Stomach smooth muscle (tissue), 2 donors: Measurements from ENCODE around the gene NAA60.

Source experiments
- H3K27ac ChIP-seq: one replicate; pipeline ENCODE4 v1.7.0; 2013; ENCODE audit warnings: mild to moderate bottlenecking, low read length, inconsistent platforms
- H3K27me3 ChIP-seq, 2 donors: one replicate each; pipeline ENCODE4 v1.7.0; 2013; ENCODE audit warnings: low read length in 2 of 2; ENCODE audit not compliant: insufficient read depth in 2 of 2, control insufficient read depth in 1 of 2
- H3K36me3 ChIP-seq, 2 donors: one replicate each; pipeline ENCODE4 v1.7.0; 2013; ENCODE audit warnings: low read length in 2 of 2; ENCODE audit not compliant: control insufficient read depth in 2 of 2, insufficient read depth in 2 of 2
- H3K4me1 ChIP-seq: one replicate; pipeline ENCODE4 v1.7.0; 2013; ENCODE audit warnings: low read length; ENCODE audit not compliant: control insufficient read depth, insufficient read depth
- H3K4me3 ChIP-seq, 2 donors: one replicate each; pipeline ENCODE4 v1.7.0; 2013; ENCODE audit warnings: low read length in 2 of 2
- H3K9ac ChIP-seq, 2 donors: one replicate each; pipeline ENCODE4 v1.7.0; 2013; ENCODE audit warnings: low read length in 2 of 2, mild to moderate bottlenecking in 1 of 2
- H3K9me3 ChIP-seq, 2 donors: one replicate each; pipeline ENCODE4 v1.7.0; 2013; ENCODE audit warnings: low read length in 2 of 2; ENCODE audit not compliant: control insufficient read depth in 2 of 2
- donor health status: healthy.
- donor health status: Pancreatic carcinoma.

Gene NAA60

DNA sequence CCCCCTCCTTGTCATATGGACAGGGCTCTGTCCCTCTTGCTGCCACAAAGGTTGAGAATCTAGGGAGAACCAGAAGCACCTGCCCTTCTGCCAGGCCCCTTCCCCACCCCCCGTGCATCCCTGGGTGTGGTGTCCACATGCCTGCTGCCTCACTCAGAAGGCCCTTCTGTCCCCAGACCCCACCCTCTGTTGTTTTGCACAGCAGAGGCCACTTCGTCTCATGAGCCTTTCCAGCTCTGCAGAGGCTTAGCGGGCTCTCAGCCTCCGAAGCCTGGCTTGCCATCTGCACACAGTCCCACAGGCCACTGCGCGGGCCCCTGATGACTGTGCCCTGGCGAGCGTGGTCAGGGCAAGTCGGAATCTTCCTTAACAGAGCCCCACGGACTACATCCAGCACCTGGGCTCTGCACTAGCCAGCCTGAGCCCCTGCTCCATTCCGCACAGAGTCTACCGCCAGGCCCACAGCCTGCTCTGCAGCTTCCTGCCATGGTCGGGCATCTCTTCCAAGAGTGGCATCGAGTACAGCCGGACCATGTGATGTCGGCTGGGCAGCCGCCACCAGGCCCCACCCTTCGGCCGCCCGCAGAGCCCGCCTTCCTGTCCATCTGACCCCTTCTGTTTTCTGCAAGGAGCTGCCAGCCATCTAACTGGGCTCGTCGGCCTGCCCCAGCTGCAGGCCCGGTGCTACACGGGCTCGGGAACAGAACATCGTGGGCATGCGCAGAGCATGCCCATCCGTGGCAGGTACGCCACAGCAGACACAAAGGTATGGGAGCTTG lies 41.0 kb downstream of the NAA60 start:
- Histone ChIP-seq H3K4me3 (no peak overlapping the region), H3K27me3 (no peaks in the 10 kb centered on the region), H3K4me1 (peaks cover 1% of the 10 kb centered on the region), H3K9ac (no peak overlapping the region), H3K27ac (no peak overlapping the region), H3K9me3 (no peaks in the 10 kb centered on the region), H3K36me3 (peaks cover 45 to 52% of the 10 kb centered on the region in 2 donors)

DNA sequence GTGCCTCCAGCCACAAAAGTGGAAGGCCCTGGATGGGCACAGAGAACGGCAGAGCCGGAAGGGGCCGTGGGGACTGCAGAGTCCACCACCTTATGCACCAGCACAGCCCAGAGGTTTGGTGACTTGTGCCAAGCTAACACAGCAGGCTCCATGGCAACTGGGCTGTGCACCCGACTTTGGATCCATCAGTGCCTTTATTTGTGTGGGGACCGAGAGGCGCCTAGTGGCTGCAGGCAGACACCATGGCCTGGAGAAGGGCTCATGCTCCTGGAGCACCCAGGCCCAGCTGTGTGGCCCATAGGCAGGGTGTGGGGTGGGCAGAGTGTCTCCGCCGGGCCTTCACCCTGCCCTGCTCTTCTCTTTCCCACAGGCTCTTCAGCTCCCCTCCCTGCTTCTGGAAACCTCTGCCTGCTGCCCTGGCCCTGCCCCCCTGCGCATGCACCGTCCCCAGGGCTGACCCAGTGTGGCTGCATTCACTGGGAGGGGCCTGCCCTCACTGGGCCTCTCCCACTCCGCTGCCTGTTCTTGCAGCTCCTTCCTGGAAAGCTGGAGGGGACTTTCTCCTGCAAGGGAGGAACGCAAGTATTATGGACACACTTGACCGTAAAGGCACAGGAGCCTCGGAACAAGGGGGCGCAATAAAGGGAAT lies 41.7 kb downstream of the NAA60 start:
- H3K4me1 ChIP-seq, result no peaks in the 10 kb centered on the region
- H3K27me3 ChIP-seq, result no peaks in the 10 kb centered on the region
- no peak overlapping the region for H3K9ac ChIP-seq
- peaks cover 40 to 46% of the 10 kb centered on the region in 2 donors for H3K36me3 ChIP-seq
- H3K27ac ChIP-seq, result no peak overlapping the region
- H3K4me3 ChIP-seq, result no peak overlapping the region
- H3K9me3 ChIP-seq, result no peaks in the 10 kb centered on the region

- peaks cover 40 to 45% of the 10 kb centered on the region in 2 donors for H3K36me3 ChIP-seq
- no peak overlapping the region for H3K4me3 ChIP-seq
- no peaks in the 10 kb centered on the region for H3K4me1 ChIP-seq
- H3K9me3 ChIP-seq, result no peaks in the 10 kb centered on the region
- no peak overlapping the region for H3K9ac ChIP-seq
- H3K27ac ChIP-seq, result no peak overlapping the region
- no peaks in the 10 kb centered on the region for H3K27me3 ChIP-seq
Measured at GRCh38 chr16:3485821-3486505, 42.5 kb downstream of the NAA60 start.

GRCh38 chr16:3486506-3487215 lies 43.2 kb downstream of the NAA60 start:
- Histone ChIP-seq H3K4me1 (no peaks in the 10 kb centered on the region), H3K9ac (no peak overlapping the region), H3K36me3 (peaks cover 39 to 40% of the 10 kb centered on the region in 2 donors), H3K4me3 (no peak overlapping the region), H3K27ac (no peak overlapping the region), H3K9me3 (no peaks in the 10 kb centered on the region), H3K27me3 (no peaks in the 10 kb centered on the region)

DNA sequence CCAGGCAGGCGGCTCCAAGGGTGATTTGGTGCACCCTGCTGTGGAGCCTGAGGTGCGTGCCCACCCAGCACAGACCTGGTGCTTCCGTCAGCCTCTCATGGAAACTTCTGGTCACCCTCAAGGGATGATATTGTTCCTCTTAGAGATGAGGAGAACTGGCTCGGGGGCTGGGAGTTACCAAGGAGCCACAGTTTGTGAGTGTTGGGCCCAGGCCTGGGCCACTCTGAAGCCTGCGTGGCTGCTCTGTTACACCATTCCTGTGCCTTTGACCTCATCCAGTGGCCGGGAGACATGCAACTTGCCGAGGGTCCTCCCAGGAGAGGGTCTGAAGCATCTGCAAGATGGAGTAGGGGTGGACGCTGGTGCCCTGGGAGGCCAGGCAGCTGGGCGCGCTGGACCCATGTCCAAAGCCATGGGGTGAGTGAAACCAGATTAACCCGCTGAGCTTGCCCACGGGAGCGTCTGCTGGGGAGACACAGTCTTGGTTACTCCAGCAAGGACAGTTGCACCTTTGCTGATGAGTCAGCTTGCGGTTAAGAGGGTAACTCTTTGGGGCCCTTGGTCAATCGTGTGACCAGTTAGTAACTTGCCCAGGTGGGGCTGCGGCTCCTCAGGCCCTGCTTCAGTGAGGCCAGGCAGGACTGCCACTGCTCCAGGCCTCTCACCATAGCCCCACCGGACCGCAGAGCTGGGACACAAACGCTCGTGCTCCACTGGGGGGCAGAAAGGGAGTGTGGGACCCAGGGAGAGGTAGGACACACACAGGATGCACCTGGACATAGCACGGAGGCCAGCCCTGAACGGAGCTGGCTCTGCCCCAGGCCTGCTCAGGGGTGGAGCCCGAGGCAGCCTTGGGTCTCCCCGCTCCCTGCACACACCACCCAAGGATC lies 44.3 kb downstream of the NAA60 start:
- no peaks in the 10 kb centered on the region for H3K9me3 ChIP-seq
- no peak overlapping the region for H3K4me3 ChIP-seq
- H3K27me3 ChIP-seq, result no peaks in the 10 kb centered on the region
- no peaks in the 10 kb centered on the region for H3K4me1 ChIP-seq
- no peak overlapping the region for H3K9ac ChIP-seq
- H3K27ac ChIP-seq, result no peak overlapping the region
- peaks cover 31 to 34% of the 10 kb centered on the region in 2 donors for H3K36me3 ChIP-seq

- Histone ChIP-seq H3K36me3 (peaks cover 20 to 25% of the 10 kb centered on the region in 2 donors), H3K27ac (no peak overlapping the region), H3K27me3 (no peaks in the 10 kb centered on the region), H3K9ac (no peak overlapping the region), H3K9me3 (no peaks in the 10 kb centered on the region), H3K4me1 (no peaks in the 10 kb centered on the region), H3K4me3 (no peak overlapping the region)
Measured at GRCh38 chr16:3488801-3489200, 45.3 kb downstream of the NAA60 start.

DNA sequence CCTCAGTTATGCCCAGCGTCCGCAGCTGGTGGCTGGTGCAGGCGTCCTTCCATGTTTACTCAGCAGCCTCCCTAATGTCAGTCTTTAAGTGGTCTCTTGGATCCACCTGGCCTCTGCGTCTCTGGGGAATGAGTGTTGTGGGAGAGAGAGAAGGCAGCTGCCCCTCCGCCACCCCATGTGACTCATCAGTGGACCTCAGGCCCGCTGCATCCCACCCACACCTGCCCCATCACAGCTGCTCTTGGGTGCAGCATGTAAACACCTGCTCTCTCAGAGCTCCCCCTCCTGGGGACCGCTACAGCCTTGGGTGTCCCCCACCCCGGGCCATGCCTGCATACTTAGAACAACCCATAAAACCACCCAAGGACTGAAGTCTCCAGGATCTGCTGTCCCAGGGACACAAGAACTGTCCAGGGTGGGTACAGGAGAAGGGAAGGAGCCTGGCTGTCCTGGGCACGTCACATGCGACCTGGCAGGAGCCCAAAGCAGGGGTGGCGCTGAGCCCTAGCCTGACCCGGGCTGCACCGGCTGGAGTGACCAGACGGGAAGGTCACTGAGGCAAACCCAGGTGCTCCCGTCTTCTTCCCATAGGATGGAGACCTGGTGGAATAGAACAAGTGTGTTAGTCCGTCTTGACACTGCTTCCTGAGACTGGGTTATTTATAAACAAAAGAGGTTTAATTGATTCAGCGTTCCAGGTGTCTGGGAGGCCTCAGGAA lies 47.6 kb downstream of the NAA60 start:
- no peak overlapping the region for H3K27ac ChIP-seq
- no peak overlapping the region for H3K9ac ChIP-seq
- no peaks in the 10 kb centered on the region for H3K27me3 ChIP-seq
- H3K4me3 ChIP-seq, result no peak overlapping the region
- H3K9me3 ChIP-seq, result no peaks in the 10 kb centered on the region
- H3K4me1 ChIP-seq, result no peaks in the 10 kb centered on the region
- H3K36me3 ChIP-seq, result peaks cover 1 to 5% of the 10 kb centered on the region in 2 donors

- H3K9me3 ChIP-seq, result no peaks in the 10 kb centered on the region
- H3K27ac ChIP-seq, result no peak overlapping the region
- H3K36me3 ChIP-seq, result peaks cover 0 to 3% of the 10 kb centered on the region in 2 donors
- no peak overlapping the region for H3K4me3 ChIP-seq
- no peaks in the 10 kb centered on the region for H3K4me1 ChIP-seq
- no peaks in the 10 kb centered on the region for H3K27me3 ChIP-seq
- no peak overlapping the region for H3K9ac ChIP-seq
Measured at GRCh38 chr16:3492356-3492755, 48.9 kb downstream of the NAA60 start.

DNA sequence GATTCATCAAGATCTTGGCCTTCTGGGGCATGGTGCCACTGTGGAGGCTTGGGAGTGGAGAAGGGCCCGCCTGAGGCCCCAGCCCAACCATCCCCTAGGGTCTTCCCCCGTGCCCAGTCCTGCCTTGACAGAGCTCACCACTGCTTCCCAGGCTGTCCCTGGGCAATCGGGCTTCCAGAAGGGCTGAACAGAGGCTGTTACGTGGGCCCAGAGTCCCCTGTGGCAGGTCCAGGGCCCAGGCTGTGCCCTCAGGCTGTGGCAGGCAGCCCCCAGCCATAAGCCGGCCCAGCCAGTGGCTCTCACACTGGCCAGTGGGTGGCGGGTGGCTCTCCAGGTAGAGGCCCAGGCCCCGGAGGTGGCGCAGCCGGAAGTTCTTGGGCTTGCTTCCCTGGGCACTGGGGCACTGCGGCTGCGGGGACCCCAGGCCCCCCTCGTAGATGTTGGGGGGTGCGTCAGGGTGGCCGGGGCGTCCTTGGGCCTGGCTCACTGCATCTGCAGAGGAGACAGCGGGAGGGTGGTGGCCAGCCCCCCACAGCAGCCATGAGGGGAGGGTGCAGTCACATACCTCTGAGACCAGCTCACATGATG lies 51.0 kb downstream of the NAA60 start:
- Histone ChIP-seq H3K9me3 (no peaks in the 10 kb centered on the region), H3K4me1 (no peaks in the 10 kb centered on the region), H3K36me3 (no peaks in the 10 kb centered on the region), H3K27me3 (no peaks in the 10 kb centered on the region), H3K27ac (no peak overlapping the region), H3K9ac (no peak overlapping the region), H3K4me3 (no peak overlapping the region)
